SK-N-SH (cell line): ENCODE results near the gene GALNT16.

ENCODE experiments used
- EP300 ChIP-seq, 2 experiments: IDR thresholded peaks; 2 replicates each; pipeline versions ENCODE4 v1.4.0 to v1.6.1; 2012; ENCODE audit warnings: borderline replicate concordance in 1 of 2, low read depth in 1 of 2, low read length in 1 of 2
- RFX5 ChIP-seq: IDR thresholded peaks from 2 replicates; pipeline ENCODE4 v1.6.1; 2012; ENCODE audit warnings: mild to moderate bottlenecking, improper control_type of control experiment, low read length
- RXRA ChIP-seq: IDR thresholded peaks from 2 replicates; pipeline ENCODE4 v1.4.0; 2012; ENCODE audit warnings: low read depth, mild to moderate bottlenecking, borderline replicate concordance
- TF ChIP-seq, protein P1 (sequence below): IDR thresholded peaks from 2 replicates; pipeline ENCODE4 v1.4.0; 2012; ENCODE audit warnings: low read depth, borderline replicate concordance
- TF ChIP-seq, protein P2 (sequence below): fragments of 150-350 bp; IDR thresholded peaks from 2 replicates; pipeline ENCODE4 v1.6.1; 2017; ENCODE audit warnings: antibody characterized with exemption, low read length, low read depth, borderline replicate concordance

DNA sequence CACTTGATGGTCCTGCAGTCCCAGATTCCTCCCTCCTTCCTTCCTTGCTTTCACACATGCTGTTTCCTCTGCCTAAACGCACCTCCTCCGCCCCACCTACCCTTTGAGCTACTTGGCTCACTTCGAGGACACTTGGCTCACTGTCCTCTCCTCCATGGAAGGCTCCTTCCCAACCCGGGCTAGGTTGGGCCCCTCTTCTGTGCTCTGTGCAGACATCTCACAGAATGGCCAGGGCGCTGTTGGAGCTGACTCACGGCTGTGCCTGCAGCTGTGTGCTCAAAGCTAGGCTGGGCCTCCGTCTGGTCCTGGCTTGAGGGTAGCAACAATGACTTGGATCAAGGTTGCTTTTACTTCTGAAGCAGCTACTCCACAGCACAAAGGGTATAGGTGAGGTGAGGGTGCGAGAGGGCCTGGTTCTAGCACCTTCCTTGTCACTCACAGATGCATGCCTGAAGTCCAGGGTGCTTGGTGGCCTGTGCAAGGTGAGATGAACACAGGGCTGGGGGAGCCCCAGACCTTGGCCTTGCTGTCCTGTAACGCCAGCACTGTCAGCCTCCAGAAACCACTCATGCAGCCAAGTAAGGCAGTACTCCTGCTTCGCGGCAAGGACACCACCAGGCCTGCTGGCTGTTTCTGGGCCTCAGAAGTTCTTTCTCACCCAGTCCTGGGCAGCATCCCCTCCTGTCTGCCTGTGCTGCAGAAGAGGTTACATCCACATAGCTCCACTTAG lies 61.8 kb downstream of the GALNT16 start:
- no peak for TF ChIP-seq RFX5
- TF ChIP-seq, protein P1, sequence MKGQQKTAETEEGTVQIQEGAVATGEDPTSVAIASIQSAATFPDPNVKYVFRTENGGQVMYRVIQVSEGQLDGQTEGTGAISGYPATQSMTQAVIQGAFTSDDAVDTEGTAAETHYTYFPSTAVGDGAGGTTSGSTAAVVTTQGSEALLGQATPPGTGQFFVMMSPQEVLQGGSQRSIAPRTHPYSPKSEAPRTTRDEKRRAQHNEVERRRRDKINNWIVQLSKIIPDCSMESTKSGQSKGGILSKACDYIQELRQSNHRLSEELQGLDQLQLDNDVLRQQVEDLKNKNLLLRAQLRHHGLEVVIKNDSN, result no peak
- TF ChIP-seq RXRA, result no peak
- TF ChIP-seq, protein P2, sequence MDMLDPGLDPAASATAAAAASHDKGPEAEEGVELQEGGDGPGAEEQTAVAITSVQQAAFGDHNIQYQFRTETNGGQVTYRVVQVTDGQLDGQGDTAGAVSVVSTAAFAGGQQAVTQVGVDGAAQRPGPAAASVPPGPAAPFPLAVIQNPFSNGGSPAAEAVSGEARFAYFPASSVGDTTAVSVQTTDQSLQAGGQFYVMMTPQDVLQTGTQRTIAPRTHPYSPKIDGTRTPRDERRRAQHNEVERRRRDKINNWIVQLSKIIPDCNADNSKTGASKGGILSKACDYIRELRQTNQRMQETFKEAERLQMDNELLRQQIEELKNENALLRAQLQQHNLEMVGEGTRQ, result no peak
- TF ChIP-seq EP300 (IDR thresholded peaks at IDR 0.05; ENCODE audit: borderline replicate concordance in 1 of 2, low read depth in 1 of 2, low read length in 1 of 2), result no peak
